Glutamatergic neuron (in vitro differentiated cells): ENCODE measurements around the gene ATP13A2. TPM values are rescaled to one million over a fixed set of nuclear protein-coding genes. Genes with fewer than 3 reads are reported as not detected.

ENCODE experiments used
- DNase-seq: peaks from one replicate; pipeline ENCODE4 v3.0.0; 2022
- H3K27ac Mint-ChIP-seq: one replicate; pipeline ENCODE4 v1.8.0; 2020; ENCODE audit warnings: mild to moderate bottlenecking, mixed read lengths, inconsistent platforms; ENCODE audit not compliant: unreplicated experiment
- H3K27me3 Mint-ChIP-seq: one replicate; pipeline ENCODE4 v1.8.0; 2020; ENCODE audit warnings: mild to moderate bottlenecking, moderate library complexity, mixed read lengths, inconsistent platforms; ENCODE audit not compliant: unreplicated experiment
- H3K36me3 Mint-ChIP-seq: one replicate; pipeline ENCODE4 v1.8.0; 2020; ENCODE audit warnings: mild to moderate bottlenecking, mixed read lengths, inconsistent platforms; ENCODE audit not compliant: unreplicated experiment
- H3K4me1 Mint-ChIP-seq: one replicate; pipeline ENCODE4 v1.8.0; 2020; ENCODE audit warnings: mild to moderate bottlenecking, low read depth, mixed read lengths, inconsistent platforms; ENCODE audit not compliant: unreplicated experiment
- H3K4me3 Mint-ChIP-seq: one replicate; pipeline ENCODE4 v1.8.0; 2020; ENCODE audit warnings: mild to moderate bottlenecking, mixed read lengths, inconsistent platforms; ENCODE audit not compliant: unreplicated experiment
- H3K9me3 Mint-ChIP-seq: one replicate; pipeline ENCODE4 v1.8.0; 2020; ENCODE audit warnings: mild to moderate bottlenecking, moderate library complexity, mixed read lengths, inconsistent platforms; ENCODE audit not compliant: unreplicated experiment
- total RNA-seq: library from RNA; stranded (reverse); fragmentation: NEBNext Ultra II Directional; extraction: Animal tissue kit (Norgen Biotek cat#: 25700); gene quantifications from one replicate; pipeline ENCODE4 v1.2.1, GENCODE V29; 2021; ENCODE audit not compliant: unreplicated experiment
- TF ChIP-seq, protein P1 (sequence below): fragments of 200-600 bp; sonication (generic); IDR thresholded peaks from one replicate; pipeline ENCODE4 v1.5.0; 2021; ENCODE audit not compliant: partially characterized antibody, unreplicated experiment

The ATP13A2 gene
- total RNA-seq, 1 donor from 2014 or later, result 65.0 TPM

DNA sequence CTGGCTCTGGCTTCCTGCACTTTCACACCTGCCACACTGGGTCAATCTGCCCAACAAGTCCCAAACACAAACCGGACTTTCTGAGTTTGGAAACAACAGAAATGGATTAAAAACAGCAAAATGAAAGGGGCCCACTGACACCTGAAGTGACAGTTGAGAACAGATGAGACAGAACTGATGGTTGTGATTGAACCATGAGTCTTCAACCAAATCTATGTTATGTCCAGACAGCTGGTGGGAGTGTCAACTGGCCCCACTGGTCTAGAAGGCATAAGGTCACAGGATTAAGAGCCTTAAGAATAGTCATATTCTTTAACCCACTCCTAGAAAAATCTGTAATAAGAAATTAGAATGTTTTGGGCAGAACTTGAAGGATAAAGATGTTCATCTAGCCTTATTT is 13.0 kb upstream of the ATP13A2 start:
- no peak overlapping the region for H3K27ac Mint-ChIP-seq
- no peaks in the 10 kb centered on the region for H3K27me3 Mint-ChIP-seq
- H3K36me3 Mint-ChIP-seq, result no peaks in the 10 kb centered on the region
- no peaks in the 10 kb centered on the region for H3K4me1 Mint-ChIP-seq
- no peaks in the 10 kb centered on the region for H3K9me3 Mint-ChIP-seq
- TF ChIP-seq, protein P1, sequence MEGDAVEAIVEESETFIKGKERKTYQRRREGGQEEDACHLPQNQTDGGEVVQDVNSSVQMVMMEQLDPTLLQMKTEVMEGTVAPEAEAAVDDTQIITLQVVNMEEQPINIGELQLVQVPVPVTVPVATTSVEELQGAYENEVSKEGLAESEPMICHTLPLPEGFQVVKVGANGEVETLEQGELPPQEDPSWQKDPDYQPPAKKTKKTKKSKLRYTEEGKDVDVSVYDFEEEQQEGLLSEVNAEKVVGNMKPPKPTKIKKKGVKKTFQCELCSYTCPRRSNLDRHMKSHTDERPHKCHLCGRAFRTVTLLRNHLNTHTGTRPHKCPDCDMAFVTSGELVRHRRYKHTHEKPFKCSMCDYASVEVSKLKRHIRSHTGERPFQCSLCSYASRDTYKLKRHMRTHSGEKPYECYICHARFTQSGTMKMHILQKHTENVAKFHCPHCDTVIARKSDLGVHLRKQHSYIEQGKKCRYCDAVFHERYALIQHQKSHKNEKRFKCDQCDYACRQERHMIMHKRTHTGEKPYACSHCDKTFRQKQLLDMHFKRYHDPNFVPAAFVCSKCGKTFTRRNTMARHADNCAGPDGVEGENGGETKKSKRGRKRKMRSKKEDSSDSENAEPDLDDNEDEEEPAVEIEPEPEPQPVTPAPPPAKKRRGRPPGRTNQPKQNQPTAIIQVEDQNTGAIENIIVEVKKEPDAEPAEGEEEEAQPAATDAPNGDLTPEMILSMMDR, result no peak
- H3K4me3 Mint-ChIP-seq, result no peak overlapping the region
- no peak for DNase-seq

DNA sequence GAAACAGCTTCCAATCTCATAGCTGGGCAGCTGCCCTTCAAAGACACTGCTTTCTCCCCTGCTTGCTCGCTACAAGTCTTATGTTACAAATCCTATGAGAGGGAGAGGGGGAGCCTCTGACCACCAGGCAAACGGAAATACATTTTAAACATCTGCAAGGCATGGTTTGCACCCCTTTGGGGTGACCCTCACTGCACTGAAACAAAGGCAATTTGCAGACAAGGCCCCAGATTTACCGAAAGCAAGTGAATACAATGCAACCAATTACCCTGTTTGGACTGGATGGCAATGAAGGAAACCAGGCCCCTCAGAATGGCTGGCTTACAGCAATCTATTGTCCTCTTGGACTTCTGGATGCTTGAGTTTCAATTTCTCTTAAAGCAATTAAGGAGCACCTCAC is 11.8 kb upstream of the ATP13A2 start:
- H3K9me3 Mint-ChIP-seq, result no peaks in the 10 kb centered on the region
- no peaks in the 10 kb centered on the region for H3K27me3 Mint-ChIP-seq
- H3K36me3 Mint-ChIP-seq, result no peaks in the 10 kb centered on the region
- H3K4me3 Mint-ChIP-seq, result no peak overlapping the region
- DNase-seq, result no peak
- TF ChIP-seq, protein P1, result no peak
- no peaks in the 10 kb centered on the region for H3K4me1 Mint-ChIP-seq
- no peak overlapping the region for H3K27ac Mint-ChIP-seq

DNA sequence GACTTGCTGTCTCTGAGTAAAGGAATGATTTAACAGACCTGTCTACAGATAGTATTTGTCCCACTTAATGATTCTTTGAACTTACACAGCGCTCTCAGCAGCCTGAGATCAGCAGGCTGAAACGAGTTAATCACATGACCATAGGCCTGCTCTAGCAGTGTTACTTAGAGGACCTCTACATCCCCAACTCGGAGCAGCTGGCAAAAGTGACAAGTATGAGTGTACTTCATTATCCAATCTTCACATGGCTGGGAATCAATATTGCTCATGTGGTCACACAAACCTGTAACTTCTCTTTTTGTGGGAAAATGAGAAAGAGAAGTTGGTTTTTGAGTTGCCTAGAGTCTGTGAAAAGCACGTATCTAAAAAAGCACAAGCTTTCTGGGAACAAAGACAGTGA is 11.4 kb upstream of the ATP13A2 start:
- Mint-ChIP-seq H3K27me3 (no peaks in the 10 kb centered on the region), H3K9me3 (no peaks in the 10 kb centered on the region), H3K4me1 (no peaks in the 10 kb centered on the region), H3K36me3 (no peaks in the 10 kb centered on the region), H3K27ac (no peak overlapping the region), H3K4me3 (no peak overlapping the region)
- TF ChIP-seq, protein P1, result no peak
- no peak for DNase-seq

GRCh38 chr1:17021896-17022295 is 10.2 kb upstream of the ATP13A2 start:
- no peaks in the 10 kb centered on the region for H3K27me3 Mint-ChIP-seq
- no peak for DNase-seq
- no peaks in the 10 kb centered on the region for H3K4me1 Mint-ChIP-seq
- H3K9me3 Mint-ChIP-seq, result no peaks in the 10 kb centered on the region
- H3K4me3 Mint-ChIP-seq, result no peak overlapping the region
- no peak overlapping the region for H3K27ac Mint-ChIP-seq
- TF ChIP-seq, protein P1, result no peak
- H3K36me3 Mint-ChIP-seq, result no peaks in the 10 kb centered on the region

- no peak for DNase-seq
- no peaks in the 10 kb centered on the region for H3K27me3 Mint-ChIP-seq
- no peaks in the 10 kb centered on the region for H3K4me1 Mint-ChIP-seq
- H3K9me3 Mint-ChIP-seq, result no peaks in the 10 kb centered on the region
- H3K27ac Mint-ChIP-seq, result no peak overlapping the region
- no peak overlapping the region for H3K4me3 Mint-ChIP-seq
- TF ChIP-seq, protein P1, result no peak
- H3K36me3 Mint-ChIP-seq, result no peaks in the 10 kb centered on the region
Measured at GRCh38 chr1:17020502-17020901, 8.8 kb upstream of the ATP13A2 start.
